Effector CD8-positive, alpha-beta T cell (primary cell): ENCODE data around the gene SVOPL.
"Not testable (repeated sequence)": the region's sequence is repeated elsewhere in the genome, so short reads cannot be mapped to it uniquely, and the experiment has no call there.

Experiments used
- DNase-seq: peaks from one replicate; lab custom pipeline; 2025; lab: John Stamatoyannopoulos, UW

Gene SVOPL

DNA sequence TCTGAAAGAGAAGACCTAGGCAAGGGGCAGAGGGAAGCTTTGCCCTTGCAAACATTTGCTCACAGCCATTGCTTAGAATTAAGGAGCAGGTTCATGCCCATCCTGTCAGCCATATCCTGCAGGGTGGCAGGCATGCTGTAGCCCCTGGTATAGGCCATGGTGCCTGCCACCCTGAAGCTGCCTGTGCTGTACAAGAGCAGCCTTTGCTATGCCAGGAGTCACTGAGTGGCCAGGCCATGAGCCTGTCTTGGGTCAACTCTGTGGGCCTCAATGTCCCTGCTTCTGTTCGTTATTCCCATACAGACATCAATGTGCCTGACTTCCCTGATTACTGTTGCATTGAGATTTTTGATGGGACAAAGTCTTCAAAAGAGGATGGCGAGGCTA lies 368 bp upstream of the SVOPL start:
- no peak for DNase-seq

DNA sequence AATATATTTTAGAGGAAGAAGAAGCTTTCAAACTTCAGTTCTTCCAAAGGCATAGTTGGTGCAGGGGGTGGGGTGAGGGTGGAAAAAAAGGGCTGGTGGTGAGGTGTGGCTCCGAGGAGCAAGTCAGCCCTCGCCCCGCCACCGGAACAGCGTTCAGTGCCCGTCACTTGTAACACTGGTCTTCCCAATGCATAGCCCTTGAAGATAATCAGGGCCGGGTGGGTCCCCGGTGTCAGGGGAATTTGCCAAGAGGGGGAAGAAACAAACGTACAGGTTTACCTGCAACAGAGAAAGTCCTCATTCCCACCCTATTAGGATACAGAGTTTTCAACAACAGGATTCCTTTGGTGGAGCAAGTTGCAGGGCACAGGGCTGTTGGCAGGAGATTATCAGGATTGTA lies 1.5 kb downstream of the SVOPL start:
- DNase-seq = no peak

DNA sequence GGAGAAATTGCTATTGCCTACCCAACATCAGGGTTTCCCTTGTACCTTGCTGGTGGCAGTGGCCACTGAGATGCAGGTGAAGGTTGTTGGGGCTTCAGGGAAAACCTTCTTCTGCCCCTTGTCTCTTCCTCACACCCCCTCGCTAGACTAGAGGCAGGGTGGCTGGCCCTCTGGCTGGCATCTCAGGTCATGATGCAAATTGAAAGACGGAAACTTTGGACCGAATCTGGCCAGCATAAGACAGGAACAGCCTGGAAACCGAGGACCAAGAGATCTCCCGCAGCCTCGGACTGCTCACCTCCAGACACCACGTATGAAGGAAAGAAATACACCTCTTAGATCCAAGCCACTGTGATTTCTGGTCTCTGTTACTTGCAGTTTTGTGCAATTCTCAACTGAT lies 2.9 kb downstream of the SVOPL start:
- DNase-seq = no peak

DNA sequence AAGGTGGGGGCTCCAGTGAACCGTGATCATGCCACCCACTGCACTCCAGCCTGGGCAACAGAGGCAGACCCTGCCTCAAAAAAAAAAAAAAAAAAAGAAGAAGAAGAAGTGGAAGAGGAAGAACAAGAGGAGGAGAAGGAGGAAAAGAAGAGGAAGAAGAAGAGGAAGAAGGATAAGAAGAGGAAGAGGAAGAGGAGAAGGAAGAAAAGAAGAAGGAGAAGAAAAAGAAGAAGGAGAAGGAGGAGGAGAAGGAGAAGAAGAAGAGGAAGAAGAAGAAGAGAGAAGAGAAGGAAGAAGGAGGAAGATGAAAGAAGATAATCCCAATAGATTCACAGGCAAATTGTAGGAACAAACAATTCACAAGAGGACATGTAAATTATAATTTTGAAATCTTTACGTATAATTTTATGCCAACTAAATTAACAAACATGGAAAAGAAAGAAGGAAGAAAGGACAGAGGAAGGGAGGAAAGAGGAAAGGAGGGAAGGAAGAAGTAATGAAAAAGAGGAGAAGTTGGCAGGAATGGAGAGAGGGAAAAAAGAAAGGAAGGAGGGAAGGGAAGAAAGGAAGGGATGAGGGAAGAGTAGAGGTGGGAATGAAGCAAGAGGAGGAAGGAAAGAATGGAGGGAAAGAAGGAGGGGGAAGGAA lies 3.5 kb downstream of the SVOPL start:
- DNase-seq = no peak

DNA sequence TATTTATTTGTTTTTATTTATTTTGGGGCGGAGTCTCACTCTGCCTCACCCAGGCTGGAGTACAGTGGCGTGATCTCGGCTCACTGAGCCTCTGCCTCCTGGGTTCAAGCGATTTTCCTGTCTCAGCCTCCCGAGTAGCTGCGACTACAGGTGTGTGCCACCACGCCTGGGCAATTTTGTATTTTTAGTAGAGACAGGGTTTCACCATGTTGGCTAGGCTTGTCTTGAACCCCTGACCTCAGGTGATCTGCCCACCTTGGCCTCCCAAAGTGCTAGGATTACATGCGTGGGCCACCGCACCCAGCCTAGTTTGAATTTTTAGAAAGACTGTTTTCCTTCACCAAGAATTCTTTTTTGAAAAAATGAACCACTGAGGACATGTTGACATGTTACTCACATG lies 5.4 kb downstream of the SVOPL start:
- DNase-seq = not testable (repeated sequence)

DNA sequence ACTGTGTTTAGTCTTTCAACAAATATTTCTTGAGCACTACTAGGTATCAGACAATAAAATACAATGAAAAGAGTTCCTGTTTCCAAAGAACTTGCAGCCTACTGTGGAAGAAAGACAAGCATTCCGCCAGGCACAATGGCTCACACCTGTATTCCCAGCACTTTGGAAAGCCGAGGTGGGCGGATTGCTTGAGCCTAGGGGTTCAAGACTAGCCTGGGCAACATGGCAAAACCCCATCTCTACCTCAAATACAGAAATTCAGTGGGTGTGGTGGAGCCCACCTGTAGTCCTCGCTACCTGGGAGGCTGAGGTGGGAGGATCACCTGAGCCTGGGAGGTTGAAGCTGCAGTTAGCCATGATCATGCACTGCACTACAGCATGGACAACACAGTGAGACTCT lies 6.1 kb downstream of the SVOPL start:
- no peak for DNase-seq

DNA sequence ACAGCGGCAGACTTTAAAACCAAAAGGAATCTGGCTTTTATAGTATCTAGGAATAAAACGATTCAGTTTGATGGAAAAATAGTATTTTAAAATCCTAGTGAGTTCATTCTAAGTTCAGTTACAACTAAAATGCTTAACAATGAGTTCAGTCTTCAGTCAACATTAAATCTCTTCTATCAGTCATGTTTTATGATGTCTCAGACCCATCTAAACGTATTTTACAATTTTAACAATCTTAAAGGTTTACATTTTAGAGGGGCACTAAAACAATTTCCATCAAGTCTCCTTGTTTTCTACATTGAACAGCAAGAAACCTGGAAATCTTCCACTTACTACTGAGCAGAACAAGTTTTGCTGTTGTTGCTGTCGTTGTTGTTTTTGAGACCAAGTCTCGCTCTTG lies 10.0 kb downstream of the SVOPL start:
- DNase-seq = no peak

DNA sequence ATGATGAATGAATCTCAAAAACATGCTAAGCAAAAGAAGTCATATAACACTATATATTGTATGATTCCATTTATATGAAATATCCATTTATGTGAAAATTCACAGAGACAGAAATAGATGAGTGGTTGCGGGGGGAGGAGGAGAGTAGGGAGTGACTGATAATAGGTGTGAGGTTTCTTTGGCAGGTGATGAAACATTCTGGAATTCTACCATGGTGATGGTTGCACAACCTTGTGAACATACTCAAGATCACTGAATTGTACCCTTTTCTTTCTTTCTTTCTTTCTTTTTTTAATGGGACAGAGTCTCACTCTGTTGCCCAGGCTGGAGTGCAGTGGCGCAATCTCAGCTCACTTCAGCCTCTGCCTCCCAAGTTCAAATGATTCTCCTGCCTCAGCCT lies 10.7 kb downstream of the SVOPL start:
- no peak for DNase-seq

DNA sequence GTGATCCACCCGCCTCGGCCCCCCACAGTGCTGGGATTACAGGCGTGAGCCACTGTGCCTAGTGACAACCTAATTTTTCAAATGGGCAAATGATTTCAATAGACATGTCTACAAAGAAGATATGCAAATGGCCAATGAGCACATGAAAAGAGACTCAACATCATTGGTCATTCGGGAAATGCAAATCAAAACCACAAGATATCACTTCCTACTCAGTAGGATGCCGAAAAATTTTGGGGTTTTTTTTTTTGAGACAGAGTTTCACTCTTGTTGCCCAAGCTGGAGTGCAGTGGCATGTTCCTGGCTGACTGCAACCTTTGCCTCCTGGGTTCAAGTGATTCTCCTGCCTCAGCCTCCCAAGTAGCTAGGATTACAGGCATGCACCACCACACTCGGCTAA lies 13.1 kb downstream of the SVOPL start:
- not testable (repeated sequence) for DNase-seq

DNA sequence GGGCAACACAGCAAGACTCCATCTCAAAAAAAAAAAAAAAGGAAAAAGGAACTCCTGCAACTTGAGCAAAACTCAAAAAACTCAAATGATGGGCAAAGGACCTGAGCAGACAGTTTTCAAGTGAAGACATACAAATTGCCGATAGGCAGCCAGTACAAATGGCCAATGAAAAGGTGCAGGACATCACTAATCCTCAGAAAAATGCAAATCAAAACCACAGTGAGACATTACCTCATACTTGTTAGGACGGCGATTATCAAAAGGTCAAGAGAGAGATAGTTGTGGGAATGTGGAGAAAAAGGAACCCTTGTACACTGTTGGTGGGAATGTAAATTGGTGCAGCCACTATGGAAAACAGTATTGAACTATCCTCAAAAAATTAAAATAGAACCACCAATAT lies 16.8 kb downstream of the SVOPL start:
- no peak for DNase-seq

DNA sequence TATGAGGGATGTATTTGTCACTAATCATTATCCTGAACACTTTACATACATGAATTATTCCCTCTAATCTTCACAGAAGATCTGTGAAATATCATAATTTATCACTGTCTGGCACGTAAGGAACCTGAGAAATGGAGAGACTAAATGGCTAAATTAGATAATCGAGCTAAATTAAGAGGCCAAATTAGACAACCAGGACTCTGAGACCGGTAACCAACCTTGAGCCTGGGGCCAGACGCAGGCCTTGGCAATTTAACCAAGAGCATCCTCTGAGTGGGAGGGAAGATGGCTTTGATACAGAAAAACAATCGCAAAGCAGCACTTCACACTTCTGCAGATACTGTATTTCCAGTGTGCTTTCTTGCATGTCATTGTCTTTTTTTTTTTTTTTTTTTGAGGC lies 21.4 kb downstream of the SVOPL start:
- DNase-seq = no peak

DNA sequence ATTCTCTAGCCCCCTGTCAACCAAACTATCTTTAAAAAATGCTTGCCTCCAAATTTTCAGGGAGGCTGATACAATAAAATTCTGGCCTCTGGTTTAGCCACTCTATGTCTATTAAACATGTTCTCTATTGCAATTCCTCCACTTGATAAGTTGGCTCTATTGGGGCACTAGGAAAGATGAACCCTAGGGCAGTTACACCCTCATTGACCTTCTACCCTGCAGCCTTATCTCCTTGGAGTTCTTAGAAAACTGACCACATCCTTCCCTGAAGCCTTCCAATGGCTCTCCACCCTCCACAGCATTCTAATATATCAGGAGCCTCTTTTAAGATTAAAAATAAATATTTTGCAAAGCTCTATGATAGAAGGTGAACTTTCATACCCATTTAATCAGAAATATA lies 30.6 kb downstream of the SVOPL start:
- no peak for DNase-seq

DNA sequence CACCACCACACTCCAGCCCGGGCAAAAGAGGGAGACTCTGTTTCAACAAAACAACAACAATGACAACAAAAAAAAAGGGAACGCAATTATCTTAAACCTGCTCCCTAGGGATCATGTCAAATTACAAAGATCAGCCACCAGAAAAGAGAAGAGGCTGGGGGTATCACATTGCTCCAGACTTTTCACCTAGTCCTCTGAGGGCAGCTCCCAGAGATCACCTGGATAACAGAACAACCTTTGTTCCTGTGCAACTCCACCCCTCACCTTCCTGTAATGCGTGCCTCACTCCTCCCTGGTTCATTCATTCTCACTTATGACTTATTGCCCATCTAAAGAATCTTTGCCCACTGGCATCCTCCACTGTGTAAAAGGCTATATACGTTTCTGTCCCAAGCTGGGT lies 31.8 kb downstream of the SVOPL start:
- no peak for DNase-seq

DNA sequence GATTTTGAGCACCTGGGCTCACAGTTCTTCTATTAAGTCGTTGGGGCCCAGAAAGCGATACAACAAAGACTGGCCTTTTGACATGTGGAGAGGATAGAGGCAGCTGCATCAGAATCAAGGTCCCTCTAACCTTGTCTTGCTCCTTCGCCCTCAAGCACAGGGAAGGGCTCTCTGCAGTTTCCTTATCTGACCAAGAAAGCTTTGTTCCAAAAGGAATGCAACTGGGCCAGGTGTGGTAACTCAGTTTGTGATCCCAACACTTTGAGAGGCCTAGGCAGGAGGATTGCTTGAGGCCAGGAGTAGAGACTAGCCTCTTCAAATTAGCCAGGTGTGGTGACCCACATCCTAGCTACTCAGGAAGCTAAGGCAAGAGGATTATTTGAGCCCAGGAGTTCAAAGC lies 32.2 kb downstream of the SVOPL start:
- DNase-seq = no peak

DNA sequence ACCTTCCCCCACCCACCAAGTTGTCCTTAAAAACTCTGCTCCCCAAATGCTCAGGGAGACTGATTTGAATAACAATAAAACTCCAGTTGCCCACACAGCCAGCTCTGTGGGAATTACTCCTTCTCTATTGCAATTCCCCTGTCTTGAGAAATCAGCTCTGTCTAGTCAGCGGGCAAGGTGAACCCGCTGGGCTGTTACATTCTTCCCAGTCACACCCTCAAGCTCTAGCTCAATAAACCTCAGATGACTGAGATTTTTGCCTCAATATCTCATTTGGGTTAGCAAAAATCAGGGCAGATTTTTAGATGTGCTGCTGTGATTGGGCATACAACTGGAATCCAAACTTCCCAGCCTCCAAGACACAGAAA lies 32.9 kb downstream of the SVOPL start:
- no peak for DNase-seq

DNA sequence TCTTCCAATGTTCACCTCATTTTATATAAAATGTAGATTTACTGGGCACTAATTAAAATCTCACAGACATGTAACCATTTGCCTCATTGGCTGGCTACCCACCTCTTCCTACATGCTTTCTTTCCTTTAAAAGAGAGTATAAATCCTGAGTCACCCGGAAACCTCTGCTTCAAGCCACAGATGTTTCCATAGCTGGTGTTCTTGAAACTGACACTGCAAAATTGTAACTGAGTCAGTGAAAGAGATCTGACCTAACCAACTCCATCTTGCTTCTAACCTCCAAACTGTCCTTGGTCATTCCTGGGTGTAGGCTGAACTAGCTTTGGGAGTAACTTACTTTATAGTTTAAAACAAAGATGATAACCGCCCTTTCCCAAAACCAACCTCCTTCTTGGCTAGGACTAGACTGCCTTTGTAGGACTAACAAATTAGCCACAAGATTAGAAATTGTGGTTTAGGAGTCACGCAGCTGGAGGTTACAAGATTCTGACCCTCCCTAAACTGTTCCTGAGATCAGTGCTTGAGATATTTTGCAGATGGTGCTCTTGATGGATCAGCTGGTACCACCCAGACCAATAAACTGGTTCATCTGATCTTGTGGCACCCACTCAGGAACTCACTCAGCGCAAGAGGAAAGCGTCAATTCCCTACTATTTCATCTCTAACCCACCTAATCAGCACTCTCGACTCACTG lies 33.5 kb downstream of the SVOPL start:
- DNase-seq = no peak

DNA sequence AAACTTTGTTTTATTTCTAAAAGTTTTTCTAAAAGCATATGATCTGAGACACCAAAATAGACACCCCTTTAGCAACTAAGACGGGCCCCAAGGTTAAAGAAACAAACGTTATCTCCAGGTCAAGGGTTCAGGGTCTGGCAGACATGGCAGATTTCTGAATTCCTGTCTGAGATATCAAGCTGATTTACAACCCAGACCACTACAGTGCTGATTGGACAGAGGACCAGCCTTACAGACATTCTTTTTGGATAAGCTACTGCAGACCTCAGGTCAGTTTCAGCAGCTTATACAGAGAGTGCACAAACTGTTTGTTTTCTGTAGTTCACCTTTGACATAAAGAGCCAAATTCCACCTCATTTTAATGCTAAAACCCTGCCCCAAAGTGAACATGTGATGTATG lies 34.8 kb downstream of the SVOPL start:
- no peak for DNase-seq

DNA sequence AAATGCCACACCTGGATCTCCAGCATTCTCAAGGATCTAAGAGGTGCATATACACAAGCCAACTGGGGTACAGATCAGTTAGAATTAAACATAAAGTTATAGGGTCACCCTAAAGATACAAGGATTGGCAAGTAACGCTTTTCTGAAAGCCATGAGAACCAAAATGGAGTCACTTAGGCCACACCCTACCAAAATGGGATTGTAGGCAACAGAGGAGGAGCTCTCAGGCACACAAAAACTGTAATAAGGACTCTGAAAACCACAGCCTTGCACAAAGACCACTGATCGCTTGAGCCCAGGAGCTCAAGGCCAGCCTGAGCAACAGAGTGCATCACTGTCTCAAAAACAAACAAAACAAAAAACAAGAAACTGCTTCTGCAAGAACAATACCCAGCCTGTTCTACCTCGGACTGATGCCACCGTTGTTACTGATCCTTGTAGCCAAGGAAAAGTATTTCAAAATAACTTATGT lies 35.5 kb downstream of the SVOPL start:
- no peak for DNase-seq

DNA sequence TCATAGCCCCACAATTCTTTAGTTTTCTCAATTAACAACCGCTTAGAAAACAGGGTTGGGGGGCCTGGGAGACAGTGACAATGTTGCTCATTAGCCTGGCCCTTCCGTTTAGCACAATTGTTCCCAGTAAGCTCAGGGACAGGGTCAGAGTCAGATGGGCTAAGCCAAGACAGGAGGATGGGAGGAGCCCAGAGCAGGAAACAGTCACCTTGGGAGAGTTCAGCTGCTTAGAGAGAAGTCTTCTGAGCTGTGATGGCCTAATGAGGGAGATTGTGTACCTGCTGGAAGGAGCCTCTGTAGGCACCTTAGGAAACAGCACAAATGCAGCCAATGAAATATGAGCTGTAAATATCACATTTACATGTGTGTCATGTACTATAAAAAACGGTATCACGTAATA lies 35.9 kb downstream of the SVOPL start:
- DNase-seq = no peak

DNA sequence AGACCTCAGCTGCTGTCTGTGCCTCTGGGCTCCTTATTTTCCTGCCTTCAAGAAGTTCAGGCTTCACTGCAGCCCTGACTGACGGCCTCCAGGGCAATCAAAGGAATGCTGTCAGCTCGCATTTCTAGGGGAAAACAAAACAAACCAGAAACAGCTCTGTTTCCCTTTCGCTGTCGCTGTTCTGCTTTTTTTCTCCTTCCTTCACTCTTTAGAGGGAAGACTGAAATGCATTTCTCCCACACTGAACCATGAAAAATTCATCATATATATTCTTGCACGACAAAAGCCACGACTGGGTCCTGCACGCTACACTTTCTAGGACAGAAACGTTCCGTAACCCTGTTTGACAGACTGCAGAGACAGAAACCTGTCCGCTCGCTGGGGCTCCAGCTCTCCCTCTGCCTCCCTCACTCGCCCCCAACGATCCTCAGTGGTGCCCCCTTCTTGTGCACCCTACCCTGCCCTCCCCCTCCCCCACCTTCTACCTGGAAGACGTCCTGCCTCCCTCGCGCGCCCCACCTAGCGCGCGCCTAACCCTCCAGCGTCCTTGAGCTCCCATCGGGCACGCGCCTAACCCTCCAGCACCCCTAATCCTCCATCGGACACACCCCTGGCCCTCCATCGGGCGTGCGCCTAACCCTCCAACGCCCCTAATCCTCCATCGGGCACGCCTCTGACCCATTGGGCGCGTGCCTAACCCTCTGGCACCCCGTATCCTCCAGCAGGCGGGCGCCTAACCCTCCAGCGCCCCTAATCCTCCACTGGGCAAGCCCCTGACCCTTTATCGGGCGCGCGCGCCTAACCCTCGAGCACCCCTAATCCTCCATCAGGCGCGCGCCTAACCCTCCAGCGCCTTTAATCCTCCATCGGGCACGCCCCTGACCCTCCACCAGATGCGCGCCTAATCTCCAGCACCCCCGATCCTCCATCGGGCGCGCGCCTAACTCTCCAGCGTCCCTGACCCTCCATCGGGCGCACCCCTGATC lies 37.1 kb downstream of the SVOPL start:
- no peak for DNase-seq

DNA sequence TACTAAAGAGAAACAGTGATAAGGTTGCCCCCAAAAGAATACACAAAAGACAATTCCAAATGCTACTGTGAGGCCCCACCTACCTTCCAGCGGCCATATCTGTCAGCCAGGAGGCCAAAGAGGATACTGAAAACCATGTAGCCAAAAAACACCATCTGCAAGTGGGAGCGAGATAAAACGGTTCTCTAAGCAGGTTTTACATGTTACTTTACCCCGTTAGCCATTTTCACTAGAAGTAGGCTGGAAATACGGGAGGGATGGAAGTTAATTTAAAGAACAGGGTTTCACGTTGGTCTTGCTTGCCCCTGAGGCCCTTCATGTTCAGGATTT lies 38.2 kb downstream of the SVOPL start:
- DNase-seq = no peak

DNA sequence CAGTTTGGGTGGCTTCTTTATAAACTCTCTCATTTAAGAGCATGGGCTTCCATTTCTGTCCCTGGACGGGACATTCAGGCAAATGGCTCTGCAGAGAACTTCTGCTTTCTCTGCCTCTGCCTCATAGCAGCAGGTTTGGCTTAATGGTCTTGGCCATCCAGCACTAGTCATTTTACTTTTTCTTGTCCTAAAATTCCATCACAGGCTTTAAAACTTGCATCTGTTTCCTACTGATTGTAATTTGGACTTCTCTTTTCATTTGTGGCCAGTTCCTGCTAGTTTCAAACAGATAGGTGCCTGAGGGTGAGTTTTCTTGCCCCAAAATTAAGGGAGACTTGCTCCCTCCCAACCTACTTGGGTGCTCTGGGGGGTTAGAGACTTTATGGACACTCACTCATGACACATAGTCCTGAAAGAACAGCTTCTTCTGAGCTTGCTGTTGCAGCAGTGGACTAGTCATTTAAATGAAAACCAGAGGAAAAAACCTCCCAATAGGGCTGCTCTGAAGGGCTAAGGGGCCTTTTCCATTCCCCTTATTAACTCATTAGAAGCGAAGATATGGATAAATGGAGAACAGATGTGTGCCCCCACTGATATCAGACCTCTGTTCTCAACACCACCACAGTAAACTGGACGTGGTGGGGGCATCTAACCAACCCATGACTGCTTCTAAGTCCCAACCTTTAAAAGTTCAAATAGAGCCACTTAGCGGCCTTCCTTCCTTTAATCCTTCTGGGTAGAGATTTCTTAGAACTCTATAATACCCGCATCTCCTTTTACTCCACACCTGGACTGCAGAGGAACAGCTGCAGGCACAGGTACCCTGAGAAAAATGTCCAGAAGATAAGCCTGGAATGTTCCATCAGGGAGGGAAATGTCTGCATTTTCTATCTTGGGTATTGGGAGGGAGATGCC lies 38.8 kb downstream of the SVOPL start:
- no peak for DNase-seq
